ENCODE results near the gene WEE2.
A peak's percentile ranks its signal among the peaks of the same experiment; 100 is the strongest.
"Not testable (repeated sequence)": the region's sequence is repeated elsewhere in the genome, so short reads cannot be mapped to it uniquely, and the experiment has no call there.

The WEE2 gene

GRCh38 chr7:141708351-141708750 is at the start of gene WEE2:
Gene WEE2 (plus strand): TSS chr7:141708353. CDS start chr7:141708759, 406 bp downstream.
- DNase-seq (ENCODE audit: low spot score), result no peak

- no peak for DNase-seq (ENCODE audit: low spot score)
Measured at GRCh38 chr7:141659501-141659900, 48.7 kb upstream of the WEE2 start.

GRCh38 chr7:141660259-141660658 is 47.9 kb upstream of the WEE2 start:
- DNase-seq (ENCODE audit: low spot score), result no peak

- no peak for DNase-seq (ENCODE audit: low spot score)
Measured at GRCh38 chr7:141663081-141663849, 44.9 kb upstream of the WEE2 start.

- DNase-seq (ENCODE audit: low spot score), result no peak
Measured at GRCh38 chr7:141664450-141664849, 43.7 kb upstream of the WEE2 start.

GRCh38 chr7:141665208-141666035 is 42.7 kb upstream of the WEE2 start:
- no peak for DNase-seq (ENCODE audit: low spot score)

- DNase-seq (ENCODE audit: low spot score), result no peak
Measured at GRCh38 chr7:141666071-141666470, 42.1 kb upstream of the WEE2 start.

GRCh38 chr7:141668853-141669252 is 39.3 kb upstream of the WEE2 start:
- no peak for DNase-seq (ENCODE audit: low spot score)

- no peak for DNase-seq (ENCODE audit: low spot score)
Measured at GRCh38 chr7:141671705-141672496, 36.3 kb upstream of the WEE2 start.

- no peak for DNase-seq (ENCODE audit: low spot score)
Measured at GRCh38 chr7:141673346-141673745, 34.8 kb upstream of the WEE2 start.

- DNase-seq (ENCODE audit: low spot score), result no peak
Measured at GRCh38 chr7:141674171-141674671, 33.9 kb upstream of the WEE2 start.

GRCh38 chr7:141674702-141675101 is 33.5 kb upstream of the WEE2 start:
- no peak for DNase-seq (ENCODE audit: low spot score)

- DNase-seq (ENCODE audit: low spot score), result no peak
Measured at GRCh38 chr7:141675436-141676215, 32.5 kb upstream of the WEE2 start.

- DNase-seq (ENCODE audit: low spot score), result no peak
Measured at GRCh38 chr7:141676618-141677017, 31.5 kb upstream of the WEE2 start.

- DNase-seq (ENCODE audit: low spot score), result no peak
Measured at GRCh38 chr7:141679014-141679413, 29.1 kb upstream of the WEE2 start.

GRCh38 chr7:141685285-141686023 is 22.7 kb upstream of the WEE2 start:
- DNase-seq (ENCODE audit: low spot score), result peak; percentile 60

GRCh38 chr7:141686074-141686473 is 22.1 kb upstream of the WEE2 start:
- no peak for DNase-seq (ENCODE audit: low spot score)

GRCh38 chr7:141686670-141687069 is 21.5 kb upstream of the WEE2 start:
- DNase-seq (ENCODE audit: low spot score), result no peak

GRCh38 chr7:141688043-141688442 is 20.1 kb upstream of the WEE2 start:
- DNase-seq (ENCODE audit: low spot score), result no peak

- not testable (repeated sequence) for DNase-seq (ENCODE audit: low spot score)
Measured at GRCh38 chr7:141689072-141689825, 18.9 kb upstream of the WEE2 start.
